Measurements from ENCODE around the gene KY. TPM values are rescaled to one million over a fixed set of nuclear protein-coding genes. Genes with fewer than 3 reads are reported as not detected.

KY gene, protein sequence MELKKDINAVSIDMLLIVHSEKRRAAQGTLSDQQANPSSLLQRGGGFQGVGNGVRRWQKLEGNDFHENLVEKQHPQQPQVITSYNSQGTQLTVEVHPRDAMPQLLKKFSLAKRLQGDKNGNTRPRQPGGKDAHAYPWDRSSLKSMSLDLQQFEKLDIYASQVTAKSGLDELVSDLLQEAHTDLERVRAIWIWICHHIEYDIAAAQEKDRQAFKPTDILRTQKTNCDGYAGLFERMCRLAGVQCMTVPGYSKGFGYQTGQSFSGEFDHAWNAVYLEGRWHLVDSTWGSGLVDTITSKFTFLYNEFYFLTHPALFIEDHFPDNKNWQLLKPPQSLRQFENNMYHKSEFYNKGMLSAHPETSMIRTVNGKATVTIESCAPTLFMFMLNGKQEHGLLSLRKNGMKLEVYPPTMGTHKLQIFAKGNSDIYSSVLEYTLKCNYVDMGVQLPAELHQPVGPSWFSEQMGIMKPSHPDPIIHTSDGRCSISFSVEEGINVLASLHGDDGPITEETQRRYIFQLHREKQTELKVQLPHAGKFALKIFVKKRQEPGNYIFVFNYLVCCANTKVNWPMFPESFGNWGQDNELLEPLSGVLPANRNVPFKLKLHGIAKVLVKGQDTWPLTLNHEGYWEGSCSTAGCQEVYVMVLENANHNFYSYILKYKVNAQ
- not detected in 2 replicates for total RNA-seq (2021)
- Bru-seq, nascent RNA, result not detected
- not detected for BruChase-seq, experiment 1, labeled RNA remaining after a 2-hour chase
- not detected for BruChase-seq, experiment 2, labeled RNA remaining after a 6-hour chase
- long read RNA-seq, result 0 reads

DNA sequence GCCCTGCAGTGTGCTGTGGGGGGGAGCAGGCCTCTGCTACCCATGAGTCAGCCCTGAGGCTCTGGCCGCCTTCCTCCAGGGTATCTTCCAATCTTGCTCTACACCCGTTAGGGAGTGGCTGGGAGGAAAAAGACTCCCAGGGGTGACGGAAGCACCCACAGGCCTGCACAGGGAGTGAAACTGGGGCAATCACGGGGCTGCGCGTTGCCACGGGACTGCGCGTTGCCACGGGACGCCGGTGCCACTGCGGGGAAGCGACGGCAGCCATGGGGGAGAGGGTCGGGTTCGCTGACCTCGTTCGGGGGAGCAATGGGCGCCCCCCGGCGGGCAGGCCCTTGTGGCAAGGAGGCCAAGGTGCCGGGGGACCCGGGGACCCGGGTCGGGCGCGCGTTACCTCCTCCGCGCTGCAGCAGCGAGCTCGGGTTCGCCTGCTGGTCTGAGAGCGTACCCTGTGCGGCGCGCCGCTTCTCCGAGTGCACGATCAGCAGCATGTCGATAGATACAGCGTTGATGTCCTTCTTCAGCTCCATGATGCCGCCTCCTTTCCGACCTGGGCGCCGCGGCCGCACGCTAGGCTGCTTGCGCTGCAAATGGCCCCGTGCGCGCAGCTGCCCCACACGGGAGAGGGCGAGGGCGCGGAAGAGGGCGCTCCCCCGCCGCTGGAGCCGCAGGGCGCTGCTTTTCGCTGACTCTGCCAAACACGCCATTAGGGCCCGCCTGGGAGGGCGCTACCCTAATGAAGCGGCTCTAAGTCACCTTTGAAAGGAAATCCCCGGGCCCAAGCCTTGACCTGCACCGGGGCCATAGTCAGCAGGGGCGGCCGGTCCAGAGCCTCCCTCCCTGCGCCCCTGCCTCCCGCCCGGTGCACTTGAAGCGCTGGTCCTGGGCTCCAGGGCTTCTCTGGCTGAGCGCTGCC lies at the start of gene KY:
KY (minus strand) TSS at position 592 of the 916 bp plus-strand sequence; CDS start at position 530, 62 bp downstream.
- ChIA-PET POLR2A (ENCODE audit: low non-redundant PET) (no interaction called here), CTCF (no interaction called here)
- no peaks in the 10 kb centered on the region for H3K36me3 ChIP-seq (ENCODE audit: insufficient read depth, low read length, poor library complexity, severe bottlenecking)
- no TSS peak for BruUV-seq (replicated peaks)
- H3K9me3 ChIP-seq (ENCODE audit: low read depth, low read length, poor library complexity, severe bottlenecking), result no peaks in the 10 kb centered on the region
- no peaks in the 10 kb centered on the region for H3K4me1 ChIP-seq (ENCODE audit: insufficient read depth, low read length, poor library complexity, severe bottlenecking)
- peak; percentile 10 for DNase-seq (ENCODE audit: low spot score)
- H3K27ac ChIP-seq (ENCODE audit: low read depth, low read length, poor library complexity, severe bottlenecking), result no peak within 1 kb of the TSS
- H3K4me3 ChIP-seq (ENCODE audit: low read depth, low read length, poor library complexity, severe bottlenecking), result peak within 1 kb of the TSS; percentile 27
- TF ChIP-seq EZH2 (IDR thresholded peaks at IDR 0.05; ENCODE audit: borderline replicate concordance, low read depth, low read length, poor library complexity, severe bottlenecking), result peak; percentile 68
- TF ChIP-seq, protein P1, sequence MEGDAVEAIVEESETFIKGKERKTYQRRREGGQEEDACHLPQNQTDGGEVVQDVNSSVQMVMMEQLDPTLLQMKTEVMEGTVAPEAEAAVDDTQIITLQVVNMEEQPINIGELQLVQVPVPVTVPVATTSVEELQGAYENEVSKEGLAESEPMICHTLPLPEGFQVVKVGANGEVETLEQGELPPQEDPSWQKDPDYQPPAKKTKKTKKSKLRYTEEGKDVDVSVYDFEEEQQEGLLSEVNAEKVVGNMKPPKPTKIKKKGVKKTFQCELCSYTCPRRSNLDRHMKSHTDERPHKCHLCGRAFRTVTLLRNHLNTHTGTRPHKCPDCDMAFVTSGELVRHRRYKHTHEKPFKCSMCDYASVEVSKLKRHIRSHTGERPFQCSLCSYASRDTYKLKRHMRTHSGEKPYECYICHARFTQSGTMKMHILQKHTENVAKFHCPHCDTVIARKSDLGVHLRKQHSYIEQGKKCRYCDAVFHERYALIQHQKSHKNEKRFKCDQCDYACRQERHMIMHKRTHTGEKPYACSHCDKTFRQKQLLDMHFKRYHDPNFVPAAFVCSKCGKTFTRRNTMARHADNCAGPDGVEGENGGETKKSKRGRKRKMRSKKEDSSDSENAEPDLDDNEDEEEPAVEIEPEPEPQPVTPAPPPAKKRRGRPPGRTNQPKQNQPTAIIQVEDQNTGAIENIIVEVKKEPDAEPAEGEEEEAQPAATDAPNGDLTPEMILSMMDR (conservative IDR thresholded peaks at IDR 0.05; ENCODE audit: low read depth, low read length), result peak; percentile 38
- intact Hi-C loops (cut with micrococcal nuclease; ENCODE audit: unreplicated experiment), result no loop called here
- H3K27me3 ChIP-seq (replicated peaks; ENCODE audit: insufficient read depth, low read depth, low read length, poor library complexity), result peaks cover 55% of the 10 kb centered on the region

- CTCF ChIA-PET, result no interaction called here
- intact Hi-C loops (cut with micrococcal nuclease; ENCODE audit: unreplicated experiment), result no loop called here
- Histone ChIP-seq H3K27ac (ENCODE audit: low read depth, low read length, poor library complexity, severe bottlenecking) (no peak overlapping the region), H3K4me3 (ENCODE audit: low read depth, low read length, poor library complexity, severe bottlenecking) (no peak overlapping the region), H3K4me1 (ENCODE audit: insufficient read depth, low read length, poor library complexity, severe bottlenecking) (no peaks in the 10 kb centered on the region), H3K27me3 (replicated peaks; ENCODE audit: insufficient read depth, low read depth, low read length, poor library complexity) (no peaks in the 10 kb centered on the region), H3K9me3 (ENCODE audit: low read depth, low read length, poor library complexity, severe bottlenecking) (no peaks in the 10 kb centered on the region), H3K36me3 (ENCODE audit: insufficient read depth, low read length, poor library complexity, severe bottlenecking) (no peaks in the 10 kb centered on the region)
- DNase-seq (ENCODE audit: low spot score), result no peak
- TF ChIP-seq EZH2 (IDR thresholded peaks at IDR 0.05; ENCODE audit: borderline replicate concordance, low read depth, low read length, poor library complexity, severe bottlenecking), result no peak
- TF ChIP-seq, protein P1 (conservative IDR thresholded peaks at IDR 0.05; ENCODE audit: low read depth, low read length), result no peak
- POLR2A ChIA-PET (ENCODE audit: low non-redundant PET), result no interaction called here
- BruUV-seq (replicated peaks), result no TSS peak
Observed at GRCh38 chr3:134699721-134700120, 48.9 kb upstream of the KY start.

DNA sequence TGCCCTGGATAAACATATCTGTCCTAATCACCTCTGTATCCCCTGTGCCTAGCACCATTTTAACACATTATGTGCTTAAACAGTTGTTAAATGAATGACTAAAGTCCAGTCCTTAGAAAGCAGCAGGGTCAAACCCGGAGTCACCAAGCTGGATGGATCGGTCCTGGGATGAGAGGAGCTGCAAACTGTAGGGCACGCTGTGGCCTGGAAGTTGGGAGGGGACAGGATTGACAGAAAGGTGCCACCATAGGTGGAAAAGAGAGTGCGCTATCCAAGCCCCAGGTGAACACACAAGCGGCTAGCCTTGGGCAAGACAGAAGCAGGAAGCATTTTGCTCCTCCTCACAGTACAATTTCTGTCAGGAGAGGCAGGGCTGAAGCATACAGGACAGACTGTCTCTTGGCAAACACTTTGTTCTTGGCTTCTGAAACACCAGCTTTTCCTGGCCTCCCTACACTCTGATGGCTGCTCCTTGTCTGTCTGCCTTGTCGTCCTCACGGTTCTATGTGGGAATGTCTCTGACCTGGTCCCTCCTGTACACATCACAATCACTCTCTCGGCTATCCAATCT lies 48.4 kb upstream of the KY start:
- BruUV-seq (replicated peaks), result no TSS peak
- ChIA-PET POLR2A (ENCODE audit: low non-redundant PET) (no interaction called here), CTCF (no interaction called here)
- no peaks in the 10 kb centered on the region for H3K36me3 ChIP-seq (ENCODE audit: insufficient read depth, low read length, poor library complexity, severe bottlenecking)
- TF ChIP-seq EZH2 (IDR thresholded peaks at IDR 0.05; ENCODE audit: borderline replicate concordance, low read depth, low read length, poor library complexity, severe bottlenecking), result no peak
- TF ChIP-seq, protein P1 (conservative IDR thresholded peaks at IDR 0.05; ENCODE audit: low read depth, low read length), result no peak
- H3K27me3 ChIP-seq (replicated peaks; ENCODE audit: insufficient read depth, low read depth, low read length, poor library complexity), result no peaks in the 10 kb centered on the region
- H3K4me3 ChIP-seq (ENCODE audit: low read depth, low read length, poor library complexity, severe bottlenecking), result no peak overlapping the region
- intact Hi-C loops (cut with micrococcal nuclease; ENCODE audit: unreplicated experiment), result no loop called here
- no peaks in the 10 kb centered on the region for H3K4me1 ChIP-seq (ENCODE audit: insufficient read depth, low read length, poor library complexity, severe bottlenecking)
- no peak for DNase-seq (ENCODE audit: low spot score)
- H3K9me3 ChIP-seq (ENCODE audit: low read depth, low read length, poor library complexity, severe bottlenecking), result no peaks in the 10 kb centered on the region
- H3K27ac ChIP-seq (ENCODE audit: low read depth, low read length, poor library complexity, severe bottlenecking), result no peak overlapping the region
